Thyroid gland (tissue), 4 donors: ENCODE data around the gene SDR42E1. TPM values are rescaled to one million over a fixed set of nuclear protein-coding genes. Genes with fewer than 3 reads are reported as not detected.

Experiments used
- DNase-seq, 2 donors: peaks; one replicate each; pipeline ENCODE4 v3.0.0-alpha.2; 2019
- H3K27ac ChIP-seq, 3 donors: fragments of 200-600 bp; sonication (generic); 1 replicate in 2 of 3; 2 replicates in 1 of 3; pipeline ENCODE4 v1.5.1; 2016 to 2019; ENCODE audit warnings: mild to moderate bottlenecking in 1 of 3, moderate library complexity in 1 of 3
- H3K27me3 ChIP-seq: fragments of 200-600 bp; sonication (generic); one replicate; pipeline ENCODE4 v1.5.1; 2019
- H3K36me3 ChIP-seq, 2 donors: fragments of 200-600 bp; sonication (generic); one replicate each; pipeline ENCODE4 v1.5.1; 2016 to 2019
- H3K4me1 ChIP-seq, 2 donors: fragments of 200-600 bp; sonication (generic); one replicate each; pipeline ENCODE4 v1.5.1; 2017 to 2019
- H3K4me3 ChIP-seq, 3 donors: fragments of 200-600 bp; sonication (generic); replicated peaks in 1 of 3; 1 replicate in 2 of 3; 2 replicates in 1 of 3; pipeline ENCODE4 v1.5.1; 2016; ENCODE audit warnings: mild to moderate bottlenecking in 1 of 3
- H3K9me3 ChIP-seq: fragments of 200-600 bp; sonication (generic); one replicate; pipeline ENCODE4 v1.5.1; 2017
- POLR2A ChIP-seq, 2 donors: fragments of 450-650 bp; IDR thresholded peaks; one replicate each; pipeline ENCODE4 v1.6.1; 2017; ENCODE audit warnings: antibody characterized with exemption in 2 of 2, mild to moderate bottlenecking in 2 of 2, moderate library complexity in 1 of 2
- WGBS, 2 donors: methylation state at CpG; one replicate each; pipeline ENCODE4 v1.1.5; 2017; 5-methylcytosine and 5-hydroxymethylcytosine counted together
- intact Hi-C: fragments of 100-400 bp; cut with DNase I; formaldehyde crosslinking; loops from one replicate; pipeline ENCODE4 v1.15.1; 2023
- total RNA-seq, 4 donors: library from RNA; depleted of rRNA; stranded (reverse); fragments of >200 nt; gene quantifications; one replicate each; pipeline ENCODE4 v1.2.3, GENCODE V29; 2016
- TF ChIP-seq, protein P1 (sequence below), 6 experiments: fragments of 200-600 bp in 3 of 6; fragments of 450-650 bp in 3 of 6; sonication (generic) in 3 of 6; IDR thresholded peaks; one replicate each; pipeline ENCODE4 v1.5.1; 2016 to 2019; ENCODE audit warnings: antibody characterized with exemption in 6 of 6, mild to moderate bottlenecking in 2 of 6, inconsistent platforms in 1 of 6, moderate library complexity in 1 of 6

SDR42E1 gene
- total RNA-seq, 4 donors from 2014 or later = 4.3 to 8.8 (median 8.0) TPM

- Histone ChIP-seq H3K27me3 (no peaks in the 10 kb centered on the region), H3K36me3 (no peaks in the 10 kb centered on the region), H3K9me3 (no peaks in the 10 kb centered on the region), H3K4me3 (no peak overlapping the region), H3K4me1 (peaks cover 0 to 5% of the 10 kb centered on the region in 2 donors), H3K27ac (no peak overlapping the region)
- TF ChIP-seq, protein P1, sequence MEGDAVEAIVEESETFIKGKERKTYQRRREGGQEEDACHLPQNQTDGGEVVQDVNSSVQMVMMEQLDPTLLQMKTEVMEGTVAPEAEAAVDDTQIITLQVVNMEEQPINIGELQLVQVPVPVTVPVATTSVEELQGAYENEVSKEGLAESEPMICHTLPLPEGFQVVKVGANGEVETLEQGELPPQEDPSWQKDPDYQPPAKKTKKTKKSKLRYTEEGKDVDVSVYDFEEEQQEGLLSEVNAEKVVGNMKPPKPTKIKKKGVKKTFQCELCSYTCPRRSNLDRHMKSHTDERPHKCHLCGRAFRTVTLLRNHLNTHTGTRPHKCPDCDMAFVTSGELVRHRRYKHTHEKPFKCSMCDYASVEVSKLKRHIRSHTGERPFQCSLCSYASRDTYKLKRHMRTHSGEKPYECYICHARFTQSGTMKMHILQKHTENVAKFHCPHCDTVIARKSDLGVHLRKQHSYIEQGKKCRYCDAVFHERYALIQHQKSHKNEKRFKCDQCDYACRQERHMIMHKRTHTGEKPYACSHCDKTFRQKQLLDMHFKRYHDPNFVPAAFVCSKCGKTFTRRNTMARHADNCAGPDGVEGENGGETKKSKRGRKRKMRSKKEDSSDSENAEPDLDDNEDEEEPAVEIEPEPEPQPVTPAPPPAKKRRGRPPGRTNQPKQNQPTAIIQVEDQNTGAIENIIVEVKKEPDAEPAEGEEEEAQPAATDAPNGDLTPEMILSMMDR (IDR thresholded peaks at IDR 0.05) = no peak
- TF ChIP-seq POLR2A (IDR thresholded peaks at IDR 0.05) = no peak
- DNase-seq = no peak
- intact Hi-C loops = no loop called here
- WGBS, 2 donors = 68 to 97% methylated on average over 3 of the region's 3 CpGs
Observed at GRCh38 chr16:82044585-82044911, 33.3 kb upstream of the SDR42E1 start.

DNA sequence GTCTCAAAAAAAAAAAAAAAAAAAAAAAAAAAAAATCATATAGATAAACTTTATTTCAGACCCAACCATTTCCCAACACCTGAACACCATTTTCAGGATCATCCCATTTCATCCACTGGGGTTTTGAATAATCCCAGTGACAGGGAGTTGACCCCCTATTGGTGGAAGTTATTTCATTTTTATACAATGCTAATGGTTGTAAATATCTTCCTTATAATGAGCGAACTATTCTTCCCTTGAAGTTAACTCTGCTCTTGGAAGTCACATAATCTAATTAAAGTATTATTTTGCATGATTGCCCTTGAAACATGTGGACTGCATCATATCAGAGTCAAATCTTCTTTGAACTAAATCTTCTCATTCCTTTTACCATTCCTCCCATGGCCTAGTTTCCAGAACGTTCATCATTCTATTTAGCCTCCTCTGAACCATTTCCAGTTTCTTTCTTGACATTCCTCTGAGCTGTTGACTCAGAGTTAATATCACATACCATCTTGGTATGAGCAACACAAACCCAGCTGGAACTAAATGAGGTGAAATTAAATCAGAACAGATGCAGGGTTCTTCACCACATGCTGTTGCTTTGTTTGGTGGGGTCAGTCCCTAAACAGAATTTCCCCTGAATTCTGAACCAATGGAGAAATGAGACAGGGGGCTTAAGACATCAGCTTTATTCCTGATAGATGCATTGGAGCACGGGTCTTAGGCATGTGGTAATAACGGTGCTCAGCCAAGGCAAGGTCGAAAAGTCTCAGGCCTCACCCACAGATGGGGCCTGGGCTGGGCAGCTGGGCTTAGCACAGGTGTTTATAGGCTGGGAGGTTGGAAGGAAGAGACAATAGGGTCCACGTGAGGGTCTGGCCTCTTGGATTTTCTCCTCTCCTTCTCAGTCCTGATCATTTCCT is 32.7 kb upstream of the SDR42E1 start:
- intact Hi-C loops = no loop called here
- no peaks in the 10 kb centered on the region for H3K36me3 ChIP-seq
- no peak for TF ChIP-seq POLR2A (IDR thresholded peaks at IDR 0.05)
- TF ChIP-seq, protein P1 (IDR thresholded peaks at IDR 0.05) = no peak
- H3K4me3 ChIP-seq = no peak overlapping the region
- 77 to 82% methylated on average over 6 of the region's 6 CpGs for WGBS, 2 donors
- peaks cover 0 to 5% of the 10 kb centered on the region in 2 donors for H3K4me1 ChIP-seq
- no peak for DNase-seq
- no peaks in the 10 kb centered on the region for H3K27me3 ChIP-seq
- H3K27ac ChIP-seq = no peak overlapping the region
- H3K9me3 ChIP-seq = no peaks in the 10 kb centered on the region

DNA sequence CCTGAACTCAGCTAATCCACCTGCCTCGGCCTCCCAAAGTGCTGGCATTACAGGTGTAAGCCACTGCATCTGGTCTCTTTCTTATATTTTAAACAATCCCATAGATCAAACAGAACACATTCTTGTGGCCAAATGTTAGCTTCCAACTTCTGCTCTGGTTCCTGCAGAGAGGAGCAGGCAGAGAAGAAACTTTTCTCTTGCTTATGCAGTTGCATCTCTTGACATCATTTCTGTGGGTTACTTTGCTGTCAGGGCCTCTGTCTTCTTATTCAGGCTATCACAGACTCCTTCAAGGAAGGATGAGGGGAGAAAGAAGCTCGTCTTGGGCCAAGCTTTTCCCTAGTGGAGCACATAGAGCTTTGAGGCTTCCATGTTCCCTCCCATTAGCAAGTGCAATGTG is 31.6 kb upstream of the SDR42E1 start:
- no peak for DNase-seq
- 80 to 89% methylated on average over 2 of the region's 2 CpGs for WGBS, 2 donors

GRCh38 chr16:82042144-82042543 is 30.9 kb upstream of the SDR42E1 start:
- 91 to 92% methylated on average over 8 of the region's 8 CpGs for WGBS, 2 donors
- H3K9me3 ChIP-seq = no peaks in the 10 kb centered on the region
- no peak for DNase-seq
- TF ChIP-seq POLR2A (IDR thresholded peaks at IDR 0.05) = no peak
- no peaks in the 10 kb centered on the region for H3K27me3 ChIP-seq
- no peaks in the 10 kb centered on the region for H3K36me3 ChIP-seq
- no peak overlapping the region for H3K27ac ChIP-seq
- no peak overlapping the region for H3K4me3 ChIP-seq
- H3K4me1 ChIP-seq = peaks cover 0 to 5% of the 10 kb centered on the region in 2 donors
- intact Hi-C loops = no loop called here

More for the DNA sequence above, 31.6 kb upstream of the SDR42E1 start:
- TF ChIP-seq POLR2A (IDR thresholded peaks at IDR 0.05) = no peak
- TF ChIP-seq, protein P1 (IDR thresholded peaks at IDR 0.05) = no peak
- Histone ChIP-seq H3K27ac (no peak overlapping the region), H3K4me1 (peaks cover 0 to 5% of the 10 kb centered on the region in 2 donors), H3K4me3 (no peak overlapping the region), H3K9me3 (no peaks in the 10 kb centered on the region), H3K36me3 (no peaks in the 10 kb centered on the region), H3K27me3 (no peaks in the 10 kb centered on the region)
- intact Hi-C loops = no loop called here

DNA sequence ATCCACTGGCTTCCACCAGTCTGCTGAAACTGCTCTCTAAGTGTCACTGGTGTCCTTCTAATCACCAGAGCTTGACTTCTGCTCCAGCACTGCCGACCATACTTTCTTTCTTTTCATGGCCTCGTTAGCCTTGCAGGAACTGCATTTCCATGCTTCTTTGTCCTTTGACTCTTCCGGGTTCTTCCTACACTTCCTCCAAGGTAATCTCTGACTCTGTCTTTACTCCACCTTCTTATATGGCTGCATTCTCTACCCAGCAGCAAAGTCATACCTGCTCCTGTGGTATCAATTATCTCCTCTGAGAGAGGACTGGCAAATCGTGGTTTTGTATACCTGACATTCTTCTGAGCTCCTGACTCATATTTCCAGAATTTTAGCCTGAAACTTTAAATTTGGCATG is 30.3 kb upstream of the SDR42E1 start:
- intact Hi-C loops = no loop called here
- H3K4me3 ChIP-seq = no peak overlapping the region
- H3K27me3 ChIP-seq = no peaks in the 10 kb centered on the region
- H3K36me3 ChIP-seq = no peaks in the 10 kb centered on the region
- no peak for DNase-seq
- no peaks in the 10 kb centered on the region for H3K9me3 ChIP-seq
- H3K27ac ChIP-seq = no peak overlapping the region
- TF ChIP-seq, protein P1 (IDR thresholded peaks at IDR 0.05) = no peak
- TF ChIP-seq POLR2A (IDR thresholded peaks at IDR 0.05) = no peak
- 75 to 81% methylated on average over 4 of the region's 4 CpGs for WGBS, 2 donors
- no peaks in the 10 kb centered on the region for H3K4me1 ChIP-seq
